HTERT RPE-1 (cell line): ENCODE data around the gene NHSL1.

Experiments
- in situ Hi-C: fragments of 300-500 bp; cut with MboI; formaldehyde crosslinking; loops from 4 replicates; pipeline ENCODE4 v1.14.3; 2020; ENCODE audit warnings: low sequenced_read_pairs

Gene NHSL1

DNA sequence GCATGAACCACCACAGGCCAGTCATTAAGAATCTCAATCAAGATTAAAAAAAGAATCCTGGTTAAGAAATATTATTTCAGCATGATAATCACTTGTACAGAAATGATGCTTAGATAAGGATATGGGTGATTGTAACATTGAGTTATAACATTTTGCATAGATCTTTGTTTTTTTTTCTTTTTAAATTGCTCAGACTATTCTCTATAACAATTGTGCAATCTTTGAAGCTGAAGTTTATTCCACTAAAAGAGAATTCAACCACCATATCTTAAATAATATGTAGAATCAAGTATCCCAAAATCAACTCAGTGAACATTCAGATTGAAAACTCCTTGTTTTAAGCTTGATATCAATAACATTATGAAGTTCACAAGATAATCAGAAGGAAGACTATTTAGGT is 122.3 kb downstream of the NHSL1 start:
- in situ Hi-C loops = no loop called here

GRCh38 chr6:138374815-138375214 is 124.5 kb downstream of the NHSL1 start:
- in situ Hi-C loops = no loop called here

DNA sequence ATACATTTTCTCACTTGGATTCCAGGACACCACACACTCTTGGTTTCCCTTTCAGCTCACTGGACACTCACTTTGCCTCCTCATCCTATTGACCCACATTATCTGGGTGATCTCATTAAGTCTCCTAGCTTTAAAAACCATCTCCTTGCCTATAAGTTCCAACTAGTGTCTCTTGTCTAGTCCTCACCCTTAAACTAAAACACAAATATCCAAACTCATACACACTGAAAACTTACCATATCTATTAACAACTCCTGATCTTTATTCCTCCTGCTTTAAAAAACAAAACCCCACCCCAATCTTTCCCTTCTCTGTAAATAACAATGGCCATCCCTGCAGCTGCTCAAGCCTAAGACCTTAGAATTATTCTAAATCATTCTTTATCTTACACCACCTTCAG is 125.1 kb downstream of the NHSL1 start:
- in situ Hi-C loops = no loop called here

DNA sequence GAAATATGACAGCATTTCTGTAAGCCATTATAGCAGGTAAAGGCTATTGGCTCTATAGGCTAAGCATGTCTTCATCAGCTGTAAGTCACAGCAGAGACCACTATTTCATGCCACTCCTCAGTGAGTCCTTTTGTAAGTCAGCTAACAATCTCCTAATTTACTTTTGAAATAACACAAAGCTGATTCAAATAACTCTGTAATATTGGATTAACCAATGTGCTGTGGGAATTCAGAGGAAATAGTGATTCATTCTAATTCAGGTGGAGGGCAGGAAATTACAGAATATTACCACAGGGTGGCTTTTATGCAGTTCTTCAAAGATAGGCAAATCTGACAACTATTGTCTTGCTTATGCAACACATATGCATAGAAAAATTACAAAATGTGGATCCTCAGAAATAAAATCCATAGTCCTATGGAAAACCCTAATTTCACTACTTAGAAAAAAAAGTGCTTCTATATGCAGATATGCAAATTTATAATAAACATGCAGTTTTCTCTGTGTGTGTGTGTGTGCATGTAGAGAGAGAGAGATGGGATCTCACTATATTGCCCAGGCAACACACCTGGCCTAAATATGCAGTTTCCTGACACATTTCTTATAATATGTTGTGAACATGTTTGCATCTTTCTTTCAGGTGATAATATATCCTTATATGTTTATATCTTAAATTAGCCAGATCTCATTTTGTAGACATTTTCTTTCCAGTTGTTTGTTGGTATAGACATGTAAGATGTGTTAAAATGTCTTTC is 126.4 kb downstream of the NHSL1 start:
- in situ Hi-C loops = no loop called here
